Effector CD8-positive, alpha-beta T cell (primary cell): ENCODE data around the gene KIAA1217.

Experiments used
- DNase-seq: peaks from one replicate; lab custom pipeline; 2025; lab: John Stamatoyannopoulos, UW

KIAA1217 gene

DNA sequence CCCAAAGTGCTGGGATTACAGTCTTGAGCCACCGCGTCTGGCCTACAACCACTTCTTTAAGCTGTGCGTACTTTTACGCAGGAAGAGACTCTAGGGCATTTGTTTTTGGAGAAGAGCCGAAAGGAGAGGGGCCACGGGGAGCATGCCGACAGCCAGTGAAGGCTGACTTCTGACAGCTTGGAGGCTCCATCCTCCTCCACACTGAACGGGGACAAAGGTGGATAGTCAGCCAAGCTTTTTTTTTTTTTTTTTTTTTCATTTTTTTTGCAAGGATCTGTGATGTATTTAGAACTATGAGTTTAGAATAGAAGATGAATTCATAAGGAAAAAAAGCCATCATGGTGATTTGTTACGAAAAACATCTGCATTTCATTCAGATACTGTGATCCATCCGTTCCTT, 293.1 kb downstream of the KIAA1217 start:
- no peak for DNase-seq

GRCh38 chr10:24502801-24503460, 294.0 kb downstream of the KIAA1217 start:
- DNase-seq = no peak

DNA sequence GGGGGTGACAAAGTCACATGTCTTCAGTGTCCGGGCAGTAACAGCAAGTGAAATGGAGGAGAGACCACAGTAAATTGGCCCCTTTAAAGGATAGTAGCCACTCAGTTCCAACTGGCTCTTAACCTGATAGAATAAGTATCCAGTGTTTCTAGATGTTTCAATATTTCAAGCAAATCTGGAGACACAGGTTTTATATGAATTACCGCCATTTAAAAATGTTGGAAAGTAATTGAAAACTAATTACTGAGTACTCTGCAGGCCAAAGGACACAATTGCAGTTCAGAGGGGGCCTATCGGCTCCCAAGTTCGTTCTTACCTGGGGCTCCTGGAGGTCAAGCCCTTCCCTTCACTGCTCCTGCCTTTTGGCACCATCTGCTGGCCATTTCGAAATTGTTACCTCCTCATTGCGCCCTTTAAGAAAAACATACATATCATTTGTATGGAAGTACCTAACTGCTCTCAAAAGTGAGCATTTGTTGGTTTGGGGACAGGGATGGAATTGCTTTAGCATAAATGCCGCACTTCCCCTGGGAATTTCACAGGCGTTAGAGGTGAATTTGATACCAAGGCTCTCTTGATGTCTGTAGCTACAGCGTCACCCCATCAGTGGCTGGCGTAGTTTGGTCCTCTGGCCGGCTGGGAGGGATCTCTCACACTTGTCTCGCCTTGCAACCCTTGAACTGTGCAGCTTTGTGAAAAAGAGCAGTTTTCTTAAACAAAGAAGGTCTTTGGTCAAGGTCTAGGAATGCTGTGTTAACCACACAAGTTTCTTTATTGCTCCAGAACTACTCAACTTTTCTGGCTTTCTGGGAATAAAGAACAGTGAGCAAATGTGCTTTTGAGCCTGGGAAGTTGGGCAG, 294.8 kb downstream of the KIAA1217 start:
- no peak for DNase-seq

DNA sequence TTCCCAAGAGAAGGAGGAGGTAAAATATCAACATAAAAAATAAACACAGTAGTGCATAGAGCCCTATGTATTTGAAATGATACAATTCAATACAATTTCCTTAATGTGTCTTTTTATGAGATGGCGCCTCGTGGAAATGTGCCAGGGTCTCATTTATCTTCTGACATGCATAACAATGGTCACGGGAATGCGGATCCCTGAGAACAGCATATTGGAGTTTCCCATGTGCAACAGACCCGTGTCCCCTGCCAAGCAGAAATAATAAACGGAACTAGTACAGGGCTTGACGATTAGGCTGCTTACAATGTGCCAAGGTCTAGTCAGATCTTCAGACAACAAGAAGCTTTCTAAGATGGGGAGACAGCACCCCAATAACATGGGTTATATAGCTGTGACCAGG, 296.8 kb downstream of the KIAA1217 start:
- no peak for DNase-seq

GRCh38 chr10:24513155-24513554, 304.2 kb downstream of the KIAA1217 start:
- DNase-seq = no peak

GRCh38 chr10:24515481-24515880, 306.5 kb downstream of the KIAA1217 start:
- no peak for DNase-seq

DNA sequence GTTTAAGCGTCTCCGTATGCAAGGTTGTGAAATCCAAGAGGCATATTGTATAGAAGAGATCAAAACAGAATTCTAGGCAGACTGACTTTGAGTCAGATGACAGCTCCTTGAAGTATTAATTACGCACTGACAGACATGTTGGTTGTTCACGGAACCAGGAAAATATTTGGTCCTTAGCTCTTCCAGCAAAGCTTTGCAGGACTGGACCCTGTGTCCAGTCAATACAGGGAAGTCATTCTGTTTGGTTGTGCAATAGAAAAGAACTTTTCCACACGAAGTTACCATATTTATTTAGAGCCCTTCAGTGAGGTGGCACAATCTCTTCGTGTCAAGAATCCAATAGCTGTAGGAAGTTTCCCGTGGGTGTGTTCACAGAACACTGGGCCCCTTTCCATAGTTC, 309.5 kb downstream of the KIAA1217 start:
- no peak for DNase-seq

- DNase-seq = no peak
Observed at GRCh38 chr10:24518981-24519597, 310.2 kb downstream of the KIAA1217 start.

DNA sequence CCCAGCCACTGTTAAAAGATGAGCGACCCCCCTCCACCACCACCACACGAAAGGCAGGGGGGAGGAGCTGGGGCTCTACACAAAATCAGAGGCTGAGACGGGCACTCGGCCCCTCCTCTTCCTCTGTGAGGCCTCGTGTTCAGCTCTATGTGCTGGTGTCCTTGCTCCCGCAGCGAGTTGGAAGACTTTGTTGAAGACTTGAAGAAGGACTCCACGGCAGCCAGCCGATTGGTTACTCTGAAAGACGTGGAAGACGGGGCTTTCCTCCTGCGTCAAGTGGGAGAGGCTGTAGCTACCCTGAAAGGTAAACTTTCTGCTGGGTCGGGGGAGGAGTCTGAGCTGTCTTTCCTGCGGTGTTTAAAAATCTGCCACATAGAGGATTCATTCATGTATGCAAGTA, 311.0 kb downstream of the KIAA1217 start:
- peak; percentile 24 for DNase-seq

- no peak for DNase-seq
Observed at GRCh38 chr10:24524314-24524713, 315.4 kb downstream of the KIAA1217 start.

DNA sequence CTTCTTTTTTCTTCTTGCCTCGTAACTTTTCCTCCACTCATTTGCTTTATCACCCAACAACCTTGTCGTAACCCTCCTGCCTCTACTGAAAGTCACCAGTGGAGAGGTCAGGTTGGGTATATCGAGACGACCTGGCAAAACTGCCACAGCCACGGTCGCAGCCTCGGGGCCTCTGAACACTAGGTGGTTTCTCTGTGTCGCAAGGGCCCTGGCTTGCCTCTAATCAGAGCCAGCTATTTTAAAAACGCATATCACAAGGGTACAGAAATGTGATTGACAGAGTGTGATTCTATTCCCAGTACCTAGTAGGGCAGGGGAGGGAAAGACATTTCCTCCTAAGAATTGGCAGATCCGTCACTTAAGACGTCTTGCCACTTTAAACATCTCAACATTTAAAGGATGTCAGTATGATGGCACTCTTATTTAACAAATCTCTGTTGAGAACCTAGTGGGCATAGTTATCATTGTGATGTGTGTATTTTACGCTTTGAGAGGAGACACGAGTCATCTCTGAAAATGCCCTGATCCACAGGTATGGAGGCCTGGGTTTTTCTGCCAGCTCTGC, 317.2 kb downstream of the KIAA1217 start:
- DNase-seq = no peak

GRCh38 chr10:24528946-24529345, 320.0 kb downstream of the KIAA1217 start:
- DNase-seq = no peak

DNA sequence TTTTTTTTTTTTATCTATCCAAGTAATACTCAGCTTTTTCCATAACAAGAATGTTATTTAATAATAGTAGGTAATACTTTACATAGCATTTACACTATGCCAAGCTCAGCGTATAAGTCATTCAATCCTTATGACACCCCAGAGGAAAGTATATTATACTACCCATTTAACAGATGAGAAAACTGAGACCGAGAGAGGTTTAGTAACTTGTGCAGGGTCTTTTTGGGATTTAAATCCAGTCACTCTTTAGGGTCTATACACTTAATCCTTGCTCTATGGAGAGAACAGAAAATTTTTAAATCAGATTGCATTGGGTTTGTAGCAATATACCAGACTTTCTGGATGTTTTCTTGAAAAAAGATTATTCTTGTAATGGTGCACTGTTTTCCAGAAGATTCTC, 322.5 kb downstream of the KIAA1217 start:
- no peak for DNase-seq

DNA sequence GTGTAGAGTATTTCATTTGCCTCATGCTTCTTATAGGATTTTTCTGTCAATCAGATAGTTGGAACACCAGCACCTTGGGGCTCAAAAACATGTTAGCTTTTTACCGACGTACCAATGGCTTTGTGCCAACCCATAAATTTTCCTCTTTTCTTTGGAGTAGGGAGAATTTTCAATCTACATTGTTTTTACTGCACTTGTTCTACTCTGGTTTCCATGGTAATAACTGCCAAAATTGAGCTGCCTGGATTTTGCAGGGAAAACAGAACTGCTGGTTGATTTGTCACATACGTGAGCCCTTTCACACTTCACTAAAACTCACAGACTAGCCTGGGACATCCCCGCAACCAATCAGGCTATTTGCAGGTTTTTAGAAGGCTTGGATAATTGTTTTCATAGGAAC, 325.0 kb downstream of the KIAA1217 start:
- DNase-seq = no peak

- DNase-seq = no peak
Observed at GRCh38 chr10:24536636-24537035, 327.7 kb downstream of the KIAA1217 start.

GRCh38 chr10:24541239-24541753, 332.4 kb downstream of the KIAA1217 start:
- DNase-seq = no peak

- DNase-seq = no peak
Observed at GRCh38 chr10:24542314-24543270, 333.7 kb downstream of the KIAA1217 start.

DNA sequence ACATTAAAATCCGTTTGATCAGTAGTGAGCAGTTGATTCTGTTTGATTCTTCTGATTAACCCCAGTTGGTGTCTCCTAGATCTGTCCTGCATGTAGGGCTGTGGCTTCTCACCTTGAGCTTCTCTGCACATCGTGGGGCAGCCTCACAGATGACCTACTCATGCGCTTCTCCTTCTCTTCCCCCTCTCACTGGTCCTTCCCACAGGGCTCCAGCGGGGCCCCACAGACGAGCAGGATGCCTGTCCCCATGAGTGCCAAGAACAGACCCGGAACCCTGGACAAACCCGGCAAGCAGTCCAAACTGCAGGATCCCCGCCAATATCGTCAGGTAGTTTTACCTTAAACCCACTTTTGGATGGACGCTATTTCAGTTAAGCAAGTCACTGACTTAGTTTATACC, 335.8 kb downstream of the KIAA1217 start:
- DNase-seq = no peak

- no peak for DNase-seq
Observed at GRCh38 chr10:24545585-24545984, 336.6 kb downstream of the KIAA1217 start.

DNA sequence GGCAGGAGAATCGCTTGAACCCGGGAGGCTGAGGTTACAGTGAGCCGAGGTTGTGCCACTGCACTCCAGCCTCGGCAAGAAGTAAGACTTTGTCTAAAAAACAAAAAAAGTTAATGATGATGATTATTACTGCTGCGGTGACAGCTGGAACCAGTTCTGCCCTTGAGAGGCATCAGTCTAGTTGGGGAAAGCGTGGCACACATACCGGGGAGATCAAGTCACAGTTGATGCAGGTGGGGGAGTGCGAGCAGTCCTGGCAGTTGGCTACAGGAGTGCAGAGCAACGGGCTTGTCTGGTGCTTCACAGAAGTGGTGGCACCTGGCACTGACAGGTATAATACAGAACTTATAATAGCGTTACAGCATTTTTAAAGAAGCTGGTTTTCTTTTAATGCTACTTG, 341.7 kb downstream of the KIAA1217 start:
- no peak for DNase-seq

- DNase-seq = no peak
Observed at GRCh38 chr10:24551161-24551560, 342.2 kb downstream of the KIAA1217 start.
